WI38 (cell line): ENCODE data around the gene MUC5B.
A peak's percentile ranks its signal among the peaks of the same experiment; 100 is the strongest.

Source experiments
- H3K4me3 ChIP-seq: 2 replicates; pipeline ENCODE4 v1.5.1; 2011; ENCODE audit warnings: low read depth, mild to moderate bottlenecking, control low read depth, low read length
- CTCF ChIP-seq: IDR thresholded peaks from 2 replicates; pipeline ENCODE4 v1.5.1; 2012; ENCODE audit warnings: low read depth, mild to moderate bottlenecking, control low read depth, low read length

Gene MUC5B

GRCh38 chr11:1289211-1289935, 66.5 kb downstream of the MUC5B start:
- no peak overlapping the region for H3K4me3 ChIP-seq
- TF ChIP-seq CTCF, result no peak

DNA sequence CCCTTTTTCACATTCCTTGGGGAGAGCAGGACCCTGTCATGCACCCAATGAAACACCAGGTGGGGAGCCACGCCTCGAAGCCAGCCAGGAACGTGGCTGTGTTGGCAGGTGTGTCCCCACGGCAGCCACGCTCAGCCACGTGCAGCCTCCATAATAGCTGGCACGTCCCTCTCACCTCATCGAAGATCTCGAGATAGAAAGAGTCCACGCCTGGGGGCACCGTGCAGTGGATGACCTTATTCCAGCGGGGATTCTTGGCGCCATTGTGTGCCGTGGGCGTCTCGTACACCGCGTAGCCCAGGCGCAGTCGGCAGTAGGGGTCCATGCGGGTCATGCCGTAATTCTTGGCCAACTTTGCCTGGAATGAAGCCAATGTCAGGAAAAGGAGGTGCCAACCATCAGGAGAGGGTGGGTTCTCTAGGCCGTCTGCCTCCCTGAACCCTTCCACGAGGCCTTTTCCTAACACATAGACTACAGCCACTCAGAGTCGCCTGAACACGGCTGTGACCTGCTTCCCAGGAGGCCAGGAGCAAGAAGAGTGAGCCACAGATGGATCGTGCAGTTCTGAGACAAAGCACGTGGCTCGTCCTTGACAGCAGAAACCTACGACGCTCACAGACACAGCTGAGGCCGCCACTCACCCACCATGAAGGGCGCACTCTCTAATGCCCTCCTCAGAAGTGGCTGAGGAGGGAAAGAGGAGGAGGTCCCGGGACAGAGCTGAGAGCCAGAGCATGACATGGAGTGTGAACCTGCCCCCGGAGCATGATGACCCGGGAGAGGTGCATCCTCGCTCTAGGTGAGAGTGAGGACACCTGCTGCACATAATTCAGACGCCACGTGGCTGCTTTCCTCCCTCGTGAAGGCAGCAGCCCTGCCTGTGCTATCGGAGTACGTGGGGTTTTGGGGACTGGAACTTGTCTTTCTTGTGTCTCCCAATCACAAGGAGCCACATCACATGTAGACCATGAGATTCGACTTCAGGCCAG, 67.5 kb downstream of the MUC5B start:
- H3K4me3 ChIP-seq, result no peak overlapping the region
- no peak for TF ChIP-seq CTCF

DNA sequence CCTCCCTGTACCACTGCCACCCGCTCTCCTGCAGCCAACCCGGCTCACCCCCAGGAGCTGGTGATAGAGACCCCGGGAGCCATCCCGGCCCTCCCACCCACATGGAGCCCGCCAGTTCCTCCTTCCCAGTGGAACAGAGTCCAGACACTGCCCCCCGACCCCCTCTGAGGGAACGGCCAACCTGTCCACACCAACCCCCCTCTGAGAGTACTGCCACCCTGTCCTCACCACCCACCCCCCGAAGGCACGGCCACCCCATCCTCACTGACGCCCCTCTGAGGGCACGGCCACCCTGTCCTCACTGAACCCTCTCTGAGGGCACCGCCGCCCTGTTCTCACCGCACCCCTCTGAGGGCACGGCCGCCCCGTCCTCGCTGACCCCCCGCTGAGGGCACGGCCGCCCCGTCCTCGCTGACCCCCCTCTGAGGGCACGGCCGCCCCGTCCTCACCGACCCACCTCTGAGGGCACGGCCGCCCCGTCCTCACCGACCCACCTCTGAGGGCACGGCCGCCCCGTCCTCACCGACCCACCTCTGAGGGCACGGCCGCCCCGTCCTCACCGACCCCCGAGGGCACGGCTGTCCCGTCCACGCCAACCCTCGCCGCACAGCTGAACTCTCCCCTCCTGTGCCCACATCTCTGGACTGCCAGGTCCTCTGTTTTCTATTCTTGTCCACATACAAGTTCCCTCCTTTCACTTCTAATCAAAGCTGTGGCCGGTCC, 68.6 kb downstream of the MUC5B start:
- TF ChIP-seq CTCF, result no peak
- H3K4me3 ChIP-seq, result no peak overlapping the region

- no peak overlapping the region for H3K4me3 ChIP-seq
- no peak for TF ChIP-seq CTCF
Observed at GRCh38 chr11:1292018-1292643, 69.3 kb downstream of the MUC5B start.

- TF ChIP-seq CTCF, result no peak
- H3K4me3 ChIP-seq, result no peak overlapping the region
Observed at GRCh38 chr11:1292644-1293618, 70.1 kb downstream of the MUC5B start.

GRCh38 chr11:1293619-1294015, 70.8 kb downstream of the MUC5B start:
- no peak overlapping the region for H3K4me3 ChIP-seq
- 0 out of 2 replicates have a peak, but pooled peaks have one; percentile 8 for TF ChIP-seq CTCF
